Measurements from ENCODE around the gene RUNDC1. TPM values are rescaled to one million over a fixed set of nuclear protein-coding genes. Genes with fewer than 3 reads are reported as not detected.
A peak's percentile ranks its signal among the peaks of the same experiment; 100 is the strongest.

RUNDC1 gene
- total and polyA plus RNA-seq, 8 donors = 10.3 to 16.9 (median 12.6) TPM

DNA sequence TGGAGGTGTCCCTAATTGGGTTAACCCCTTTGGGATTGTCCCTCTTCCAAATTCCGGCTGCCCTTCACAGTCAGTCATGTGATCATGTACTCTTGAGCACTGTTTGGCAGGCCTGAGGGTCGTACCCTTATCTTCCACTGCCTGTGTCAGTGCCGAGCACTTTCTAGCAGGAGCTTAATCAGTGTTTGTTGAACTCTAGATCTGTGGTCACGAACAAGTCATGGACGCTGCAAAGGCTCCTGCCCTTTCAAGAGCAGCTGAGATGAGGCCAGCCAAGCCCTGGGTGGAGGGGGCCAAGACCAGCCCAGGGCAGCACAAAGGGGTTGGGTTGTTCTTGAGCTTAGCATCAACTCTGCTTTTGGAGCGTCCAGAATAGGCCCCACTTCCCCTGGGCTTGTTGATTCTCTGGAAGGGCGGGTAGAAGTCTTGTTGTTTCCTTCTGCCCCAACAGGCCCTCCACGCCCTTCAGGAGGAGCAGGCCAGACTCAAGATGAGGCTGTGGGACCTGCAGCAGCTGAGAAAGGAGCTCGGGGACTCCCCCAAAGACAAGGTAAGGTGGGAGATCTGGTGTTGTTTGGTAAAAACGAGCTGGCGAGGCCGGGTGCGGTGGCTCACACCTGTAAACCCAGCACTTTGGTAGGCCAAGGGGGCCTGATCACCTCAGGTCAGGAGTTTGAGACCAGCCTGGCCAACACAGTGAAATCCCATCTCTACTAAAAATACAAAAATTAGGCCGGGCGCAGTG is 31.5 kb downstream of the RUNDC1 start:
- Histone ChIP-seq H3K36me3 (peaks cover 0 to 55% of the 10 kb centered on the region in 2 donors), H3K9me3 (no peaks in the 10 kb centered on the region), H3K27me3 (no peaks in the 10 kb centered on the region), H3K4me3 (no peak overlapping the region), H3K27ac (no peak overlapping the region), H3K4me1 (peaks cover 4 to 80% of the 10 kb centered on the region in 2 donors)
- TF ChIP-seq, protein P1, sequence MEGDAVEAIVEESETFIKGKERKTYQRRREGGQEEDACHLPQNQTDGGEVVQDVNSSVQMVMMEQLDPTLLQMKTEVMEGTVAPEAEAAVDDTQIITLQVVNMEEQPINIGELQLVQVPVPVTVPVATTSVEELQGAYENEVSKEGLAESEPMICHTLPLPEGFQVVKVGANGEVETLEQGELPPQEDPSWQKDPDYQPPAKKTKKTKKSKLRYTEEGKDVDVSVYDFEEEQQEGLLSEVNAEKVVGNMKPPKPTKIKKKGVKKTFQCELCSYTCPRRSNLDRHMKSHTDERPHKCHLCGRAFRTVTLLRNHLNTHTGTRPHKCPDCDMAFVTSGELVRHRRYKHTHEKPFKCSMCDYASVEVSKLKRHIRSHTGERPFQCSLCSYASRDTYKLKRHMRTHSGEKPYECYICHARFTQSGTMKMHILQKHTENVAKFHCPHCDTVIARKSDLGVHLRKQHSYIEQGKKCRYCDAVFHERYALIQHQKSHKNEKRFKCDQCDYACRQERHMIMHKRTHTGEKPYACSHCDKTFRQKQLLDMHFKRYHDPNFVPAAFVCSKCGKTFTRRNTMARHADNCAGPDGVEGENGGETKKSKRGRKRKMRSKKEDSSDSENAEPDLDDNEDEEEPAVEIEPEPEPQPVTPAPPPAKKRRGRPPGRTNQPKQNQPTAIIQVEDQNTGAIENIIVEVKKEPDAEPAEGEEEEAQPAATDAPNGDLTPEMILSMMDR (IDR thresholded peaks at IDR 0.05) = no peak
- intact Hi-C loops (cut with DNase I) = no loop called here
- ATAC-seq = no peak
- DNase-seq = peak in 1 of 4 donors; percentile 39

DNA sequence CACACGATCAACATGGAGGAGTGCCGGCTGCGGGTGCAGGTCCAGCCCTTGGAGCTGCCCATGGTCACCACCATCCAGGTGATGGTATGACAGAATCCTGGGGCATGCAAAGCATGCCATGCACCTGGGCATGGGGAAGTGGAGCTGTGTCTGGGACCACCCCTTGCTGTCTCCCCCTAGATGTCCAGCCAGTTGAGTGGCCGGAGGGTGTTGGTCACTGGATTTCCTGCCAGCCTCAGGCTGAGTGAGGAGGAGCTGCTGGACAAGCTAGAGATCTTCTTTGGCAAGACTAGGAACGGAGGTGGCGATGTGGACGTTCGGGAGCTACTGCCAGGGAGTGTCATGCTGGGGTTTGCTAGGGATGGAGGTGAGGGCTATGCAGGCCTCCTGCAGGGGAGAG is 32.9 kb downstream of the RUNDC1 start:
- Histone ChIP-seq H3K27ac (no peak overlapping the region), H3K9me3 (no peaks in the 10 kb centered on the region), H3K27me3 (no peaks in the 10 kb centered on the region), H3K36me3 (peaks cover 0 to 67% of the 10 kb centered on the region in 2 donors), H3K4me1 (peaks cover under 1 to 72% of the 10 kb centered on the region in 2 donors), H3K4me3 (no peak overlapping the region)
- ATAC-seq = no peak
- intact Hi-C loops (cut with DNase I) = no loop called here
- TF ChIP-seq, protein P1 (IDR thresholded peaks at IDR 0.05) = no peak
- no peak for DNase-seq

DNA sequence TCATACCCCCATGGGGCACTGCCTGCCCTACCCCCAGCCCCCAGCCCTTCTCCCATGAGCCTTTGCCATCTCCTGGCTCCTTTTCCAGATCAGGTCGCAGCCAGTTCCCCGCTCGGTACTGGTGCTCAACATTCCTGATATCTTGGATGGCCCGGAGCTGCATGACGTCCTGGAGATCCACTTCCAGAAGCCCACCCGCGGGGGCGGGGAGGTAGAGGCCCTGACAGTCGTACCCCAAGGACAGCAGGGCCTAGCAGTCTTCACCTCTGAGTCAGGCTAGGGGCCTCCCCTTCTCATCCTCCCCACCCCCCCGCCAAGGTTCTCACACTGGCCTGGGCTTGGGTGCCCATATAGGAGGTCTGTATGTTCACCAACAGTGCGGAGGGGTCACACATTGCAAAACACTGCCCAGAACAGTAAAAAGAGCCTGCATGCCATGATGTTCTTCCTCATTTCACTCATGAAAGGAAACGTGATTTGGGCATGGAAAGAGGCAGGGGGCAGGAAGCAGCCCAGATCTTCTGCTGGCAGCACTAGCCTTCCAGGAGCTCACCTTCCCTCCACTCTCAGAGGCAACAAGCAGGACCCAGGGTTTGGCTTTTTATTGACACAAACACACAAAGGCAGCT is 33.8 kb downstream of the RUNDC1 start:
- ATAC-seq = no peak
- intact Hi-C loops (cut with DNase I) = no loop called here
- Histone ChIP-seq H3K9me3 (no peaks in the 10 kb centered on the region), H3K36me3 (peaks cover 0 to 70% of the 10 kb centered on the region in 2 donors), H3K27ac (peak overlapping the region; percentile 19 to 55), H3K4me3 (no peak overlapping the region), H3K4me1 (peaks cover 3 to 72% of the 10 kb centered on the region in 2 donors), H3K27me3 (no peaks in the 10 kb centered on the region)
- DNase-seq = no peak
- TF ChIP-seq, protein P1 (IDR thresholded peaks at IDR 0.05) = no peak

DNA sequence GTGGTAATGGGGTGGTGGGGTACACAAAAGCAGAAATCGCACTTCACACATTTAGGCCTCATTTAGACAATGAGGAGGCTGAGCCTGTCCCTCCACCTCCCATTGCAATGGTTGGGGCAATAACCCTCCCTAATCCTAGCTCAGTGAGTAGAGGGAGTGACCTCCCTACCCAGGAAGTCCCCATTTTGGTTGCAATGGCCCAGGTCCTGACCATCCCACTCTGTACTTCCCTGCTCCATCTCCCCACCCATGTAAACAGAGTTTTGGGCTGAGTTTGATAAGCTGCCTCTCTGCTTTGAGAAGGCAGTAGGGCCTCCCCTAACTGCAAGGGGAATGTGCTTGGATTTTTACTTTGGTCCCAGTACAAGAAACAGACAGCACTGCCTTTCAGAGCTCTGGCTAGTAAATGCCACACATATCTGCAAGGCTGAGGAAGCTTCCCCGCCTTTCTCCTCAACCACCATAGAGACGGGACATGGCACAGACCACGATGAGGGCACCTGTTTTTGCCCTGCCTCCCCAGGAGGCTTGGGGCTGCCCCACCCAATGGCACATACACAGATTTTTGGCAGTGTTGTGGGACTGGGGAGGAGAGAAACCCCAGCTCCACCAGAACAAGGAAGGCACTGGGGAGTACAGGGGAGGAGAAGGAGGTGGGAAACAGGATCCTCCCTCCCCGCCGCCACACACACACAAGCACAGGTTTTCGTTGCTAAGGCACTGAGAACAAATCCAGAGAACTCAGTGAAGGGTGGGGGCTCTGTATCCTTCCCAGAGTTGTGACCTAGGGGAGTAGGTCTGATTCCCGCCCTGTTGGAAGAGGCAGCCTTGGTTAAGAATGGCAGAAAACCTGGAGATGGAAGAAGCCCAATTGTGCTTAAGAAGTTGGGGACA is 34.5 kb downstream of the RUNDC1 start:
- TF ChIP-seq, protein P1 (IDR thresholded peaks at IDR 0.05) = no peak
- ATAC-seq (no peak), DNase-seq (no peak)
- intact Hi-C loops (cut with DNase I) = no loop called here
- H3K4me3 ChIP-seq = no peak overlapping the region
- H3K27me3 ChIP-seq = no peaks in the 10 kb centered on the region
- H3K9me3 ChIP-seq = no peaks in the 10 kb centered on the region
- peaks cover 8 to 74% of the 10 kb centered on the region in 2 donors for H3K4me1 ChIP-seq
- peaks cover 0 to 70% of the 10 kb centered on the region in 2 donors for H3K36me3 ChIP-seq
- H3K27ac ChIP-seq = peak overlapping the region; percentile 19 to 55

All from left lung (tissue), 10 donors.